Gastroesophageal sphincter (tissue), 3 donors: ENCODE measurements around the gene UCP1.

Source experiments
- CTCF ChIP-seq, 4 experiments: fragments of 200-600 bp in 2 of 4; fragments of 450-650 bp in 2 of 4; sonication (generic) in 1 of 4; IDR thresholded peaks; one replicate each; pipeline ENCODE4 v1.5.1; 2017 to 2019; ENCODE audit warnings: antibody characterized with exemption in 4 of 4, mild to moderate bottlenecking in 2 of 4, moderate library complexity in 2 of 4
- POLR2A ChIP-seq, 2 donors: fragments of 450-650 bp; IDR thresholded peaks; one replicate each; pipeline ENCODE4 v1.6.1; 2017; ENCODE audit warnings: antibody characterized with exemption in 2 of 2, mild to moderate bottlenecking in 2 of 2, moderate library complexity in 1 of 2

- TF ChIP-seq CTCF (IDR thresholded peaks at IDR 0.05), result no peak
- TF ChIP-seq POLR2A (IDR thresholded peaks at IDR 0.05), result no peak
These were observed 43.1 kb upstream of the UCP1 start for GRCh38 chr4:140611854-140612253.
